ENCODE results near the gene APCDD1.

The APCDD1 gene

GRCh38 chr18:10431680-10432079 is 22.8 kb upstream of the APCDD1 start:
- no peak for DNase-seq (ENCODE audit: low read depth in 4 of 4, low spot score in 1 of 4)

GRCh38 chr18:10432781-10433180 is 21.7 kb upstream of the APCDD1 start:
- DNase-seq (ENCODE audit: low read depth in 4 of 4, low spot score in 1 of 4), result no peak

- no peak for DNase-seq (ENCODE audit: low read depth in 4 of 4, low spot score in 1 of 4)
These were observed 18.3 kb upstream of the APCDD1 start for GRCh38 chr18:10436160-10436559.

DNA sequence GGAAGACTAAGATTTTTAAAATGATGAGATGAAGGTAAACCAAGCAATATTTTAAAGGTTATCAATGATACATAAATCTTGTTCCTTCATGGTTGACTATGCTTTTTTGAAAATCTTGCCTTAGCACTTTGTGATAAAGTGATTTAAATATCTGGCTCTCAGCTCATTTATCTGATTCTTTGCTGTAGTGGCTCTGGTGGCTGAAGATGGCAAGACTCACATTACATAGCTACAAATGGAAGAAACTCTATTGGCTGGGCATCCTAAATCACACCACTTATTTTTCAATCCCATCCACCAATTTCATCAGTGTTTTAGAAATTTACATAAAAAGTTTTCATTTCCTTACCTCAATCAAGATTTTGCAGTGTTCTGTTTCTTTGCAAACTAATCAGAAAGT is 16.6 kb upstream of the APCDD1 start:
- no peak for DNase-seq (ENCODE audit: low read depth in 4 of 4, low spot score in 1 of 4)

DNA sequence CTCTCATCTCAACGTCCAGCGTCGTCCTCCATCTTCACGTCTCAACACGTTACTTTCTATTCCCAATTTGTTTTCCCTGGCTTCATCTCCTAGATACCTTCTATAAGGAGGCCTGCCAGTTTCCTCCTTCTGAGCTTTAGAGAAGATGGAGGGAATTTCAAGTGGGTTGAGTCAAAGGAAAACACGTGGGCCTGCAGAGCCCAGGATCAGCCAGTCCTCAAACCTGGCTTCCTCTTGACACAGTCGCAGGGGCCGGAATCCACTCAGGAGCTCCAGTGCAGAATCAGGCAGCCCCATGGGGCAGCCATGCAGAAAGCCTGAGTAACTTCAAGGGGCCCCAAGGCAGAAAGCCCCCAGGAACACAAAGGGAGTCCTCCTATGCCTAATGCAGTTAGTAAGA is 14.5 kb upstream of the APCDD1 start:
- no peak for DNase-seq (ENCODE audit: low read depth in 4 of 4, low spot score in 1 of 4)

GRCh38 chr18:10440884-10441283 is 13.6 kb upstream of the APCDD1 start:
- no peak for DNase-seq (ENCODE audit: low read depth in 4 of 4, low spot score in 1 of 4)

DNA sequence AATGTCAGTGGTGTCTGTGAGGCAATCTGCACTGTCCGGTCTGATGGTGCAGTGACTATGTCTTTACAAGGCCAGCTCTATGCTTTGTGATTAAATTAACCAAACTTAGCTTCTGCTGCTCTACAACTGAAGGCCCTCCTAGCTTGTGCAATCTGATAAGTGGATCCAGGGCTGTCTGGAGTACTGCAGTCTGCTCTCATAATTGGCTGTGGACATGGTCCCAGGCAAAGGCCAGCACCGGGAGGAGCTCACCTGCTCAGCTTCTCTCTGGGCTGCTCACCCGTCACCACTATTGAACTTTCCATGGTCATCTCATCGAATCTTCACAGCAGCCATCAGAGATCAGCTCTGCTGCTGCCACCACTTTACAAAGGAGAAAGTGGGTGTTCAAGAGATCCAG is 13.0 kb upstream of the APCDD1 start:
- DNase-seq (ENCODE audit: low read depth in 4 of 4, low spot score in 1 of 4), result no peak

DNA sequence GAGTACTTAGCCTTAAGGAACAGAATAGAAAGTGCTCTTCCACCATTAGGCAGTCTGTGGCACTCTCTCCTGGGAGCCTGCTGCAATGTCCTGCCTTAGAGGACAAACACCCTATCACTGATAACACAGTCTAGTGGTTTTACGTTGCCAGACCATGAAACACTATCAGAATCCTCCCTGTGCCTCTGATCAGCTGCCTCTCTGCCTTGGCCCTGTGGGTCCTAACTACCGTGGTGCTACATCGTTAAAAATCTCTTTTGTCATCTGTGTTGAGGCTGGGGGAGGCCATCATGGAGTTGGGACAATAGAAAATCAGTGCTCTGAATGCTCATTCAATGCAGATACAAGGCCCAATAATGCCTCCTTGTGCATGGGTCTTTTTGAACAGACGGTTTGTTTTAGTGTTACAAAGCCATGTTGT is 11.9 kb upstream of the APCDD1 start:
- DNase-seq (ENCODE audit: low read depth in 4 of 4, low spot score in 1 of 4), result no peak

DNA sequence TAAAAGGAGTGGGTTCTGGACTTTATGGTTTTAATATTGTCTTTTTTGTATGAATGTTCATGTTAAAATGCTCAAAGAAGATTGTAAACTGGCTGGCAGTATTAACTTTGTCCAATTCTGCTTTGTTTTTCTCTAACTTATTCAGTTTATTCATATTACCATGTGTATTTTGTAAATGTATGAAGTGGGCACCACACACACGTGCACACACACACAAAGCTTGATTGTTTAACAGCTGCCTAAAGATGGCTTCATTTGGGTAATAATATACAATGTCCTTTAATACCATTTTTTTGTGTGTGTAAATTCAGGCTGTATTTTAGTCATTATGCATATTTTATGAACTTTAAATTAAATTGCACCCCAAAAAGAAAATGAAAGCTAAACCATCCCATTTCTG is 11.4 kb upstream of the APCDD1 start:
- no peak for DNase-seq (ENCODE audit: low read depth in 4 of 4, low spot score in 1 of 4)

DNA sequence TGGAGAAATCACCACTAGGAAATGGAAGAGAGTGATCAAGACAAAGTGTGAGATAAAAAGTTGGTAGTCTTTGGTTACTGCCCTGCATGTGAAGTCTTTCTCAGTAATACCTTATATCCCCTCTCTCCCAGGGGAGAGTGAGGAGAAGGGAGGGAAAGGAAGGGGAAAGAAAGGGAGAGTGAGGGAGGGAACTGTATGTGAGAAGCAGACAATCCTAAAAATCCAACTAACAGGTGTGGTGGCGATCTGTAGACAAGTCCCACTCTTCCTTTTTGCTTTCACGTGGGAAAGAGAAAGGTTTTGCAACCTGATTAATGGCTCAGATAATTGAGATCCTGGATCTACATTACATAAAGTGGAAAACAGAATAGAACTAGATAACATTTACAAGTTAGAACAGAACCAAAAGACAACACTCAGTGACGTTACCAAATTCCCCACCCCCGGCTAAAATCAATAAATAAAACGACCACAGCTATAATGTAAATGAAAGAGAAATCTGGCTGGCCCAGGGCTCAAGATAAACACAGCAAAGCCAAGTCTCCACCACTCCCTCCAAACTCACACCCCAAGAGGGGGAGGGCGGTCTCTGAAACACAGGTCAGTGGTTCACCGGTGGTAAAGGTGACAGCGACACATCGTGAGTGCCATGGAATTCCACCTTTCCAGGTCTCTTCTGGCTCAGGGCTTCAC is 10.0 kb upstream of the APCDD1 start:
- DNase-seq (ENCODE audit: low read depth in 4 of 4, low spot score in 1 of 4), result no peak

- no peak for DNase-seq (ENCODE audit: low read depth in 4 of 4, low spot score in 1 of 4)
These were observed 5.0 kb upstream of the APCDD1 start for GRCh38 chr18:10449396-10449795.

- no peak for DNase-seq (ENCODE audit: low read depth in 4 of 4, low spot score in 1 of 4)
These were observed 3.4 kb upstream of the APCDD1 start for GRCh38 chr18:10450986-10451385.

DNA sequence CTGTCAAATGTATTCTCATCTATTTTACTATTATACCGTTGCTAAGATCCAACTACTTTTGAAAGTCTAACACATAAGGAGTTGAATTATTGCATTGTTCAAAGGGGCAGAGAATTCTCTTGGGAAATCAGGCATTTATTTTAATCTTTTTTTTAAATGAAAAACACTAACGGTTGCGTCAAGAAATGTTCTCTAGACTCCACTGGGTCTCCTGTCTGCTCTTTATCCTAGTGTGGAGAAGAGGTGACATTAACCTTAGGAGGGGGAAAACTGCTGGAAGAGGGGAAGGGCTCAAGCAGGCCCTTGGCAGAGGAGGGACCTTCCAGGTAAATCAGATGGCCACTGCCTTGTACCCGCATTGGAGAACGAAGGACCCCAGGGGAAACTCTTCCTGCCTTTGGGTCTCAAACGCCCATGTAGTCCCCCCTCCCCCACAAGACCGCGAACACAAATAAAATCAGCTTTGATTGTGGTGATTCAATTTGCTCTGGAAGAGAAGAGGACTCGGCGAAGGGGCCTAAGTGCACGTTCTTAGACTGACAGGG is 1.1 kb upstream of the APCDD1 start:
- DNase-seq (ENCODE audit: low read depth in 4 of 4, low spot score in 1 of 4), result no peak

DNA sequence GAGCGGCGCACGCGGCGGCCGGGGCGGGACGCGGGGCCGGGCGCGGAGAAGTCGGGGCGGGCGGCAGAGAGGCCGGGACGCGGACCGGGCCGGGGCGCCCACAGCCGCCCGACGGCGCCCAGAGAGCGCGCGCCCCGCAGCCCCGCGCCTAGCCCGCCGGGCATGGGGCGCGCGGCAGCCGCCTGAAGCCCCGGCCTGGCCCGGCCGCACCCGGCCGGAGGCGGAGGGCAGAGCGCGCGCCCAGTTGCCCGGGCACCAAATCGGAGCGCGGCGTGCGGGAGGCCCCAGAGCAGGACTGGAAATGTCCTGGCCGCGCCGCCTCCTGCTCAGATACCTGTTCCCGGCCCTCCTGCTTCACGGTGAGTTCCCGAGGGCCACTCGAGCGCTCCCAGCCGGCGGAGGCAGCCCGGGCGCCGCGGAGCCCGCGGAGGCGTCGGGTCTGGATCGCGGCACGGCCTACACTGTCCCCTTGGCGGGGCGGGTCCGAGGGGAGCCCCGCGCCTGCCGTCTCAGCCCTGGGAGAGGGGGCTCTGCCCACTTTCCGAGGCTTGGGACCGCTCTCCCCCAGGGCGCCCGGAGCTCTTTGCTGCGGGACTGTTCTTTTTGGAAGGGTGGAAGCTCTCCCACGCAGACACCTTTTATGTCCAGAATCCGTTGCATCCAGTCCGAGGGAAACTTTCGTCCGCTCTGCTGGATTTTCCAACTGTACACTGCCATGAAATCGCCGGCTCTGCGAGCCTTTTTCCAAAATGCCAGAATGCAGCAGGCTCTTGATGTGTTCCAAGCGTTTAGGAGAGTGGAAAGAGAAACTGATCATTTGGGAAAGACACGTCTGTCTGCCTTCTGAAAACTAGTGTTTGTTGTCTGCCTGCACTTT is 484 bp downstream of the APCDD1 start:
- no peak for DNase-seq (ENCODE audit: low read depth in 4 of 4, low spot score in 1 of 4)

DNA sequence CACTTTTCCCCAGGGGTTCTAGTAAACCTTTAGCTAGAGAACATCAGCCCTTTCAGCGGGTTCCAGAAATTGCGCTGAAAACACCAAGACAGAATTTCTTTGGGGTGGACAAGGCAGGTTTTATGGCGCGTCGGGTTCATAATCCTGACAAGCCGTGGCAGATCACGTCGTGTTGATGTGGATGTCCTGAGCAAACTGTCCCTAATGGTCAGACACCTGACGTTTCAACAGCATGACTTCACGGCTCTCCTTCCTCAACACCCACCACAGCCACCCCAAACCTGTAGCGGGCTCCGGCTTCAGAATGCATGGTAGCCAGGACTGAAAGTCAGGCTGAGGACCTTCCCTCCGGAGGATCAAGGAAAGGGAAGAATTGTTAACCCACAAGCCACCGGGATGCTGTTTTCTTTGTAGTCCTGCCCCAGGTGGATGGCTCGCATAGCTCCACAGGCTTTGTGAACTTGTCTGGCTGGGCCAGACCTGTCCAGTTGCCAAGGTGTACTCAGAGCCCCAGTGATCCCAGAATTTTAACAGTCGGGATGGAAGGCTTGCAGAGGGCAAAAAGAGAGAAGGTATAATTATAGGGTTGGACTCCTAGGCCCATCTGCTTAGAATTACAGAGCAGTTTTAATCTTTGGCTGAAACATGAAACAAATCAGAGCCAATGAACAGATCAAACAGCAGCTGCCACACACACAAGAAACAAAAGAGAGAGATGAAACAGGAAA is 1.5 kb downstream of the APCDD1 start:
- no peak for DNase-seq (ENCODE audit: low read depth in 4 of 4, low spot score in 1 of 4)

DNA sequence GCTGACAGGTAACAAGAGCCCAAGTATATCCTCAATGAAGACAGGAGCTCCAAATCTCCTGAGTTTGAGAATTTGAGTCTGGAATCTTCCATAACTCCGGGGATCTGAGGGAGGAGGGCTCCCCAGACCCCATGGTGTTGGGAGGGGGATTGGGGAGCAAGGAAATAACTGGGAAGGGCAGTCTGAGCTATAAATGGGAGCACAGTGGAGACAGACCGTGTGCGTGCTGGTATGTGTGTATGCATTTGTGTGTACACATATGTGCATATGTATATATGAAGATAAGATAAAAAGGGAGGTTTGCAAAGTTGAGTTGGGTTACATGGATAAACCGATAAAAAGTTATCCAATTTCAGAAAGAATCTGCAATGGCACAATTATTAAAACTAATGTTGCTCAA is 2.3 kb downstream of the APCDD1 start:
- no peak for DNase-seq (ENCODE audit: low read depth in 4 of 4, low spot score in 1 of 4)

- no peak for DNase-seq (ENCODE audit: low read depth in 4 of 4, low spot score in 1 of 4)
These were observed 2.7 kb downstream of the APCDD1 start for GRCh38 chr18:10457128-10457527.

GRCh38 chr18:10457767-10458166 is 3.3 kb downstream of the APCDD1 start:
- DNase-seq (ENCODE audit: low read depth in 4 of 4, low spot score in 1 of 4), result no peak

DNA sequence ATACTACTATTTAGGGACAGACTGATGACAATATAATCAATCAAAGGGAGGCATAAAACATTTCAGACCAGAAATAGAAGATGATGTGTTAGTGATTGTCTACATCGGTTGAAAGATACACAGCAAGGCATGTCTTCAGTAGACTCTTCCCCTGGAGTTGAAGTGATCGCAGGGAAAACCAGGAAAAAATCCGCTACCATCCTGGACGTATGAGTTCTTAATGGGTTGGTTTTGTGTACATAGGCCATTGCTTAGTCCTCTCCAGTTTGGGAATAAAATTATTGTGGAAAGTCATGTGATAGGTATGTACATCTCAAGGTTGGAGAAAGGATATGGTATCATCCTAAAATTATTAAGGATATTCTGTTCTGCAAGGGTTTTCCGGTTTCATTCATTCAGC is 4.3 kb downstream of the APCDD1 start:
- DNase-seq (ENCODE audit: low read depth in 4 of 4, low spot score in 1 of 4), result no peak

- DNase-seq (ENCODE audit: low read depth in 4 of 4, low spot score in 1 of 4), result no peak
These were observed 5.2 kb downstream of the APCDD1 start for GRCh38 chr18:10459587-10459986.

- no peak for DNase-seq (ENCODE audit: low read depth in 4 of 4, low spot score in 1 of 4)
These were observed 6.1 kb downstream of the APCDD1 start for GRCh38 chr18:10460414-10461018.
